Prostate gland (tissue), 2 donors: ENCODE measurements around the gene LGALS3. TPM values are rescaled to one million over a fixed set of nuclear protein-coding genes. Genes with fewer than 3 reads are reported as not detected.

Source experiments
- DNase-seq: peaks from one replicate; pipeline ENCODE4 v3.0.0-alpha.2; 2019; ENCODE audit warnings: low spot score
- H3K27ac ChIP-seq, 2 donors: fragments of 200-600 bp; sonication (generic); 2 replicates each; pipeline ENCODE4 v1.5.1; 2017 to 2019
- H3K27me3 ChIP-seq: fragments of 200-600 bp; sonication (generic); replicated peaks from 2 replicates; pipeline ENCODE4 v1.5.1; 2019; ENCODE audit not compliant: insufficient read depth
- H3K36me3 ChIP-seq, 2 donors: fragments of 200-600 bp; sonication (generic); 1 replicate in 1 of 2; 2 replicates in 1 of 2; pipeline versions ENCODE4 v1.5.1 to v1.8.1; 2017 to 2019
- H3K4me1 ChIP-seq: fragments of 200-600 bp; sonication (generic); replicated peaks from 2 replicates; pipeline ENCODE4 v1.5.1; 2019
- H3K4me3 ChIP-seq, 2 donors: fragments of 200-600 bp; sonication (generic); 2 replicates each; pipeline ENCODE4 v1.5.1; 2017 to 2019
- H3K9me3 ChIP-seq: fragments of 200-600 bp; sonication (generic); 2 replicates; pipeline ENCODE4 v1.5.1; 2017
- POLR2A ChIP-seq: fragments of 450-650 bp; IDR thresholded peaks from one replicate; pipeline ENCODE4 v1.6.1; 2016; ENCODE audit warnings: antibody characterized with exemption, mild to moderate bottlenecking
- POLR2AphosphoS5 ChIP-seq: sonication (generic); formaldehyde crosslinking; IDR thresholded peaks from one replicate; pipeline ENCODE4 v1.6.1; 2017; ENCODE audit warnings: antibody characterized with exemption
- WGBS: methylation state at CpG from one replicate; pipeline ENCODE4 v1.1.5; 2018; 5-methylcytosine and 5-hydroxymethylcytosine counted together
- intact Hi-C: fragments of 100-400 bp; cut with DNase I; formaldehyde crosslinking; loops from one replicate; pipeline ENCODE4 v1.14.2; 2022
- total RNA-seq, 2 donors: library from RNA; depleted of rRNA; stranded (reverse); fragments of >200 nt; gene quantifications; one replicate each; pipeline ENCODE4 v1.1.0, GENCODE V29; 2016
- TF ChIP-seq, protein P1 (sequence below), 4 experiments: fragments of 200-600 bp in 2 of 4; fragments of 450-650 bp in 2 of 4; sonication (generic) in 2 of 4; IDR thresholded peaks; 1 replicate in 3 of 4; 2 replicates in 1 of 4; pipeline ENCODE4 v1.5.1; 2016 to 2019; ENCODE audit warnings: antibody characterized with exemption in 4 of 4, mild to moderate bottlenecking in 2 of 4, moderate library complexity in 2 of 4

LGALS3 gene
- total RNA-seq, 2 donors from 2014 or later, result 334 to 400 TPM

- 96% methylated on average over 1 of the region's 1 CpG for WGBS
- no peaks in the 10 kb centered on the region for H3K27me3 ChIP-seq
- H3K4me3 ChIP-seq, result no peak overlapping the region
- no peak for DNase-seq
- no peaks in the 10 kb centered on the region for H3K9me3 ChIP-seq
- H3K4me1 ChIP-seq, result no peaks in the 10 kb centered on the region
- no peak overlapping the region for H3K27ac ChIP-seq
- TF ChIP-seq, protein P1, sequence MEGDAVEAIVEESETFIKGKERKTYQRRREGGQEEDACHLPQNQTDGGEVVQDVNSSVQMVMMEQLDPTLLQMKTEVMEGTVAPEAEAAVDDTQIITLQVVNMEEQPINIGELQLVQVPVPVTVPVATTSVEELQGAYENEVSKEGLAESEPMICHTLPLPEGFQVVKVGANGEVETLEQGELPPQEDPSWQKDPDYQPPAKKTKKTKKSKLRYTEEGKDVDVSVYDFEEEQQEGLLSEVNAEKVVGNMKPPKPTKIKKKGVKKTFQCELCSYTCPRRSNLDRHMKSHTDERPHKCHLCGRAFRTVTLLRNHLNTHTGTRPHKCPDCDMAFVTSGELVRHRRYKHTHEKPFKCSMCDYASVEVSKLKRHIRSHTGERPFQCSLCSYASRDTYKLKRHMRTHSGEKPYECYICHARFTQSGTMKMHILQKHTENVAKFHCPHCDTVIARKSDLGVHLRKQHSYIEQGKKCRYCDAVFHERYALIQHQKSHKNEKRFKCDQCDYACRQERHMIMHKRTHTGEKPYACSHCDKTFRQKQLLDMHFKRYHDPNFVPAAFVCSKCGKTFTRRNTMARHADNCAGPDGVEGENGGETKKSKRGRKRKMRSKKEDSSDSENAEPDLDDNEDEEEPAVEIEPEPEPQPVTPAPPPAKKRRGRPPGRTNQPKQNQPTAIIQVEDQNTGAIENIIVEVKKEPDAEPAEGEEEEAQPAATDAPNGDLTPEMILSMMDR (IDR thresholded peaks at IDR 0.05), result no peak
- no peak for TF ChIP-seq POLR2AphosphoS5
- no peak for TF ChIP-seq POLR2A
- intact Hi-C loops, result no loop called here
- H3K36me3 ChIP-seq, result no peaks in the 10 kb centered on the region
These were observed 23.2 kb downstream of the LGALS3 start for GRCh38 chr14:55152052-55152753.

DNA sequence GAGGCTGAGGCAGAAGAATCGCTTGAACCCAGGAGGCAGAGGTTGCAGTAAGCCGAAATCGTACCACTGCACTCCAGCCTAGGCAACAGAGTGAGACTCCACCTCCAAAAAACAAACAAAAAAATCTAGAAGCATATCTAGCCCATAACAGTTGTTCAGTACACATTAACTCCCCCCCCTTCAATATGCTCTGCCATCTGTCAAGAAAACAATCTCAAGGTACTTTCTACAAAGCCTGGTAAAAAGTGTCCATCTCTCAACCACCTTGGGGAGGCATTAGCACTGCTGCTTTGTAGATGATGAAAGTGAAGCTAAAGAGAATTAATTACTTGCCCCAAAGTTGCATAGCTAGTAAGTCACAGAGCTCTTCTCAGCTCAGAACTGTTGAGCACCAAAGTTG, 24.9 kb downstream of the LGALS3 start:
- 92% methylated on average over 3 of the region's 3 CpGs for WGBS
- no peaks in the 10 kb centered on the region for H3K27me3 ChIP-seq
- intact Hi-C loops, result no loop called here

DNA sequence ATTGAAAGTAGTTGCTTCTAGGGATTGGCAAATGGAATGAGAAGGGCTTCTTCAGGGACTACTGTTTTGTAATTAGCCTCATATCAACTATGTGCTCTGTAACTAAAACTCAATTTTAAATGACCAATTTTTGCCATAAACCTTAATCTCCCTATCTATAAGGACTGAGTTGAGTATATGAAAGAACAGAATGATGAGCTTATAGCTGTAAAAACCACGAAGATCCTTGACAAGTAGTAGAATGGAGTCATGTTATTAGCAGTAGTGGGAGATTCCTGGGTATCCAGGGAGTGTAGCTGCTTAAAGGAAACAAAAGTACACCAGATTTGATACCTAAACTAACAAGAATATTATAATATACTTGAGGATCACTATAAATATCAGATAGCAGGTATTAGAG, 28.0 kb downstream of the LGALS3 start:
- Histone ChIP-seq H3K4me3 (no peak overlapping the region), H3K4me1 (no peaks in the 10 kb centered on the region), H3K27ac (no peak overlapping the region), H3K9me3 (no peaks in the 10 kb centered on the region), H3K36me3 (no peaks in the 10 kb centered on the region), H3K27me3 (no peaks in the 10 kb centered on the region)
- WGBS, result 64% methylated on average over 1 of the region's 1 CpG
- intact Hi-C loops, result no loop called here
- DNase-seq, result no peak
- TF ChIP-seq POLR2AphosphoS5, result no peak
- no peak for TF ChIP-seq POLR2A
- TF ChIP-seq, protein P1 (IDR thresholded peaks at IDR 0.05), result no peak

More for the DNA sequence above, 24.9 kb downstream of the LGALS3 start:
- no peaks in the 10 kb centered on the region for H3K36me3 ChIP-seq
- DNase-seq, result no peak
- TF ChIP-seq POLR2A (no peak), POLR2AphosphoS5 (no peak)
- TF ChIP-seq, protein P1 (IDR thresholded peaks at IDR 0.05), result no peak
- no peaks in the 10 kb centered on the region for H3K4me1 ChIP-seq
- no peaks in the 10 kb centered on the region for H3K9me3 ChIP-seq
- H3K27ac ChIP-seq, result no peak overlapping the region
- H3K4me3 ChIP-seq, result no peak overlapping the region

GRCh38 chr14:55158412-55158811, 29.4 kb downstream of the LGALS3 start:
- WGBS, result 84% methylated on average over 3 of the region's 3 CpGs
- Histone ChIP-seq H3K27me3 (no peaks in the 10 kb centered on the region), H3K36me3 (no peaks in the 10 kb centered on the region), H3K4me1 (no peaks in the 10 kb centered on the region), H3K27ac (no peak overlapping the region), H3K9me3 (no peaks in the 10 kb centered on the region), H3K4me3 (no peak overlapping the region)
- no peak for TF ChIP-seq POLR2A
- intact Hi-C loops, result no loop called here
- no peak for DNase-seq

DNA sequence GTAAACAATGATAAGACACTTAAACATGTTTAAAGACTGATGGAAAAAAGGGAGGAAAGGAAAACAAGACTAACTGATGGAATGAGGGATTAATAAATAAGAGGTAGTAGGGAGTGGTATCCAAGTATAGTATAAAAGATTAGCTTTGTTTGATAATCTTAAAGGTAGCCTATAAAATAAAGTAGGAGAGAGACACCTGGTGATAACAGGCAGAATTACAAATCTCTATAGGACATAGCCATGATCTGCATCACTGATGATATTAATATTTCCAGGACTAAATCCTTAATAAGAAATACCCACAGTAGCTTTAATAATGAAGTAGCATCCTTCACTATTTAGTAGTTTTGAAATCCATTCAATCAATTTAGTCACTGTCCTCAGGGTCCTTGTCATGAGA, 31.9 kb downstream of the LGALS3 start:
- Histone ChIP-seq H3K9me3 (no peaks in the 10 kb centered on the region), H3K4me3 (no peak overlapping the region), H3K27me3 (no peaks in the 10 kb centered on the region), H3K36me3 (no peaks in the 10 kb centered on the region), H3K27ac (no peak overlapping the region), H3K4me1 (no peaks in the 10 kb centered on the region)
- TF ChIP-seq, protein P1 (IDR thresholded peaks at IDR 0.05), result peak; percentile 11 to 81 (median 70)
- TF ChIP-seq POLR2AphosphoS5, result no peak
- no peak for TF ChIP-seq POLR2A
- intact Hi-C loops, result loop anchor here (2.0 kb wide), 1 partner anchor 72 kb away; no protein-coding TSS in a partner anchor
- DNase-seq, result no peak
